ENCODE data around the gene CTNNA1. TPM values are rescaled to one million over a fixed set of nuclear protein-coding genes. Genes with fewer than 3 reads are reported as not detected.
"Not testable (repeated sequence)": the region's sequence is repeated elsewhere in the genome, so short reads cannot be mapped to it uniquely, and the experiment has no call there.

CTNNA1 gene, protein sequence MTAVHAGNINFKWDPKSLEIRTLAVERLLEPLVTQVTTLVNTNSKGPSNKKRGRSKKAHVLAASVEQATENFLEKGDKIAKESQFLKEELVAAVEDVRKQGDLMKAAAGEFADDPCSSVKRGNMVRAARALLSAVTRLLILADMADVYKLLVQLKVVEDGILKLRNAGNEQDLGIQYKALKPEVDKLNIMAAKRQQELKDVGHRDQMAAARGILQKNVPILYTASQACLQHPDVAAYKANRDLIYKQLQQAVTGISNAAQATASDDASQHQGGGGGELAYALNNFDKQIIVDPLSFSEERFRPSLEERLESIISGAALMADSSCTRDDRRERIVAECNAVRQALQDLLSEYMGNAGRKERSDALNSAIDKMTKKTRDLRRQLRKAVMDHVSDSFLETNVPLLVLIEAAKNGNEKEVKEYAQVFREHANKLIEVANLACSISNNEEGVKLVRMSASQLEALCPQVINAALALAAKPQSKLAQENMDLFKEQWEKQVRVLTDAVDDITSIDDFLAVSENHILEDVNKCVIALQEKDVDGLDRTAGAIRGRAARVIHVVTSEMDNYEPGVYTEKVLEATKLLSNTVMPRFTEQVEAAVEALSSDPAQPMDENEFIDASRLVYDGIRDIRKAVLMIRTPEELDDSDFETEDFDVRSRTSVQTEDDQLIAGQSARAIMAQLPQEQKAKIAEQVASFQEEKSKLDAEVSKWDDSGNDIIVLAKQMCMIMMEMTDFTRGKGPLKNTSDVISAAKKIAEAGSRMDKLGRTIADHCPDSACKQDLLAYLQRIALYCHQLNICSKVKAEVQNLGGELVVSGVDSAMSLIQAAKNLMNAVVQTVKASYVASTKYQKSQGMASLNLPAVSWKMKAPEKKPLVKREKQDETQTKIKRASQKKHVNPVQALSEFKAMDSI
- total RNA-seq (2014; rRNA removed; shearing (Covaris generic)), result 311 and 315 TPM in 2 replicates
- polyA plus RNA-seq (2015; cell fraction: cytosol; rRNA removed), result 324 and 426 TPM in 2 replicates
- 230 and 267 TPM in 2 replicates for polyA plus RNA-seq (2015; cell fraction: nucleus; rRNA removed)

DNA sequence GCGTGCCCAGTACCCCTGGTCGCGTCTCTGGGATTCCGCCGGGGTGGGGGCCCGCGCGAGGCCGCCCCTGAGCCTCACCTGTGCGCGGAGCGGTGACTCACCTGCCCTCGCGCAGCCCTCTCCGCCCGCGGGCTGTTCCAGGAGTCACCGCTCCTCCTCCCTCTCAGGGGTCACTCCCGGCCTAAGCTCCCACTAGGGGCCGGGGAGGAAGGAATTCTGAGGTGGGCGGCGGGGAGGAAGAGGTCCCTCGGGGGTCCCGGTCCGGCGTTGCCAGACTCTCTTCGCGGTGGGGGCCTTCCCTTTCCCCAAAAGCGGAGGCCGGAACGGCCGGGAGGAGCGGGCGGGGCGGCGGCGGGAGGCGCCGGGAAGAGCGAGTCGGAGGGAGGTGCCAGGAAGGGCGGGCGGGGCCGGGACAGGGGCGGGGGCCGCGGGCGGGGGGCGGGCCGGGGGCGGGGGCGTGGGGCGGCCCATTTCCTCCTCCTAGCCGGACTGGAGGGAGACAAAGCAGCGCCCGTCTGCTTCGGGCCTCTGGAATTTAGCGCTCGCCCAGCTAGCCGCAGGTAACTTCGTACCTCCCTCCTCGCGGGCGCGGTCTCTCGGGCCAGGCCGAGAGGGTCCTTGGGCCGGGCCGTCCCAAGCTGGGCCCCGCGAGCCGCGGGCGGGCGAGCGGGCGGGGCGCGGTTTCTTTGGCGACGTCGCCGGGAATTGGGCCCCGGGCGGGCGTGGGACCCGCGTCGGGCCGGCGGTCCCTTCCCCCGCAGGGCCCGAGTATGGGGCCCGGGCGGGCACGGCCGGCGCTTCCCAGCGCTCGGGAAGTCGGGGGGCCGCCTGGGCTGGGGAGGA is at the start of gene CTNNA1:
Gene CTNNA1, plus strand, starts transcription at position 475 of the 843 bp plus-strand sequence. CDS start 28,500 bp downstream, outside the sequence.
- DNase-seq (ENCODE audit: low read depth, low spot score), result peak; percentile 70
- in situ Hi-C loops (cut with HindIII; ENCODE audit: low pct_unique_long_range_greater_than_20kb, low sequenced_read_pairs), result no loop called here

DNA sequence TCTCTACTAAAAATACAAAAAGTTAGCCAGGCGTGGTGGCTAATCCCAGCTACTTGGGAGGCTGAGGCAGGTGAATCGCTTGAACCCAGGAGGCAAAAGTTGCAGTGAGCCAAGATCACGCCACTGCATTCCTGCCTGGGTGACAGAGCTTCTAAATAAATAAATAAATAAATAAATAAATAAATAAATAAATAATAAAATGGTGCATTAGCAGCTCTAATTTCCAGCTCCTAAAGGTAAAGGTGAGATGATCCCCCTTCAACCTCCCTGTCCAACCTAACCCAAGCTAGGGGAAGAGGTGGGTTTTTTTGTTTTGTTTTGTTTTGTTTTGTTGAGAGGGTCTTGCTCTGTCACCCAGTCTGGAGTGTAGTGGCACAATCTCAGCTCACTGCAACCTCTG is 49.4 kb upstream of the CTNNA1 start:
- DNase-seq (ENCODE audit: low read depth, low spot score); in situ Hi-C loops (cut with HindIII; ENCODE audit: low pct_unique_long_range_greater_than_20kb, low sequenced_read_pairs): not testable (repeated sequence)

DNA sequence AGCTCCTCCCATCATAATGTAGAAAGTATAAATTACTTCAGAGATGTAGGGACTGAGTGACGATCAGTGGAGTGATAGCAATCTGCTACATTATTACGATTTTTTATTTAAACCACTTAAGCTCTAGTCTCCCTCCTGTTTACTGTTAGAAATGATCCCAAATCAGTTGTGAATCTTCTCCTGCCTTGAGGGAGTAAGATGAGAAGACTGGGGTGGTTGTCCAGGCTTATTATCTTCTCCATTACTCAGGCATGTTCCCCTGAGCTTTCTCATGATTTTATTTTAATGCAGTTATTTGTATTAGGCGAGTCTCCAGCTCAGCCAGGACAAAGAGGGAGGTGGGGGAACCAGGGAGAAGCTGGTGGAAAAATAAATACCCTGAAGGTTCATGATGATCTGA is 48.2 kb upstream of the CTNNA1 start:
- in situ Hi-C loops (cut with HindIII; ENCODE audit: low pct_unique_long_range_greater_than_20kb, low sequenced_read_pairs), result no loop called here
- no peak for DNase-seq (ENCODE audit: low read depth, low spot score)

DNA sequence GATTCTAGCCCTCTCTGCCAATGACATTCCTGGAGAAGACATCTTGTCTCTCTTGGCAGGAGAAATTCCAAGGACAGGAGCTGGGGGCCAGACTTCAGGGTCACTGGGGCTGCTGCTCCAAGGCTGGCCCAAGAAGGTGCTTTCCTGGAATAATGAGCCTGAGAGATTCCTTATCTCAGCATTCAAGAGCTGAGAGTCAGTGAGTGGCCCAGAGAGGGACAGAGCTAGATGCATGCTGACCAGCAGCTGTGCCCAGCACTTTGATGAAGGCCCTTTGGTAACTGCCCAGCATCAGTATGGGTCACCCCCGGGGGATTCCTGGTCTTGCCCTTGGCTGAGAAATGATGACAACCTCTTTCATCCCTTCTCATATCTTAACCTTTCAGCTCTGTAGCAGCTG is 47.7 kb upstream of the CTNNA1 start:
- no peak for DNase-seq (ENCODE audit: low read depth, low spot score)
- in situ Hi-C loops (cut with HindIII; ENCODE audit: low pct_unique_long_range_greater_than_20kb, low sequenced_read_pairs), result no loop called here

DNA sequence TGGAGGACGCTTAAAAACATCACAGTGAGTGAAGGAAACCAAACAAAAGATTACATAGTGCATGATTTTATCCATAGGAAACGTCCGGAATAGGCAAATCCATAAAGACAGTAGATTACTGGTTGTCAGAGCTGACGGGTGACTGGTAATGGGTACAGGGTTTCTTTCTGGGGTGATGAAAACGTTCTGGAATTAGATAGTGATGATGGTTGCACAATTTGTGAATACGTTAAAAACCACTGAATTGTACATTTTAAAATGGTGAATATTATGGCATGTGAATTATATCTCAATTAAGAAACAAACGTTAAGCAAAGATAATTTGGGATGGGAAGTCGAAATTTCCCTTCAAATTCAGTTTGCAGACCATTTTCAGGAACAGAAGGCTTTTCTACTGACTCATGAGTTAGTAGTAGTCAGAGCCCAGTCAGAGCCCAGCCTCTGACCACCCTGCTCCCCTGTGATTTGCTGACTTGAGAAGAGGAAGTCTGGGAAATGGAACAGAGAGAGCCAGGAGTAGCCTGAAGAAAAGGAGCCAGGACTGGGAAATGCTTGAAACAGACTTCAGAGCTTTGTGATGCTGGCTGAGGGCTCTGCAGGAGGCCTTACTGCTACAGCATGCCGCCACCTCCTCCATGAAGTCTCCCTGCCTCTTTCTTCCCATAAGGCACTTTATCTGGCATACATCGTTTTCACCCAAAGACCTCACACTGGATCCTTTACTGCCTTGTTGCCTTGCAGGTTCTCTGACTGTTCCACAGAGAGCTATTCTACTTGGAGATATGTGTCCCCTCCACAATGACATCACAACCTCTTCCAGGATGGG is 46.4 kb upstream of the CTNNA1 start:
- peak; percentile 24 for DNase-seq (ENCODE audit: low read depth, low spot score)
- in situ Hi-C loops (cut with HindIII; ENCODE audit: low pct_unique_long_range_greater_than_20kb, low sequenced_read_pairs), result no loop called here

DNA sequence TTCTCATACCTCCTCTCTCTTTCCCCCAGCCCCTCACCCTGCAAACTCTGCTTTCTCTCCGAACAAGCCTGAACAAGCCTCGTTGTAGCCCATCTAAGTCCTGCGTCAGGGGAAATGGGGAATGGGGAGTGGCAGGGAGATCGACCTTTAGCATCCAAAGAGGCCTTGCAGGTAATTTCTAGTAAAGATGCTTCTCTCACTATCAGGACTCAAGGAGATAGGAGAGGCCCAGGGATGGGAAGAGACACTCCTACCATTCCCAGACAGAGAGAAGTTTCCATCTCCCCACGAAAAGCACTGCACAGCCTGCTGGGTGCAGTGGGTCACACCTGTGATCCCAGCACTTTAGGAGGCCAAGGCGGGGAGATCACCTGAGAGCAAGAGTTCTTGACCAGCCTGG is 44.4 kb upstream of the CTNNA1 start:
- DNase-seq (ENCODE audit: low read depth, low spot score), result no peak
- in situ Hi-C loops (cut with HindIII; ENCODE audit: low pct_unique_long_range_greater_than_20kb, low sequenced_read_pairs), result no loop called here

DNA sequence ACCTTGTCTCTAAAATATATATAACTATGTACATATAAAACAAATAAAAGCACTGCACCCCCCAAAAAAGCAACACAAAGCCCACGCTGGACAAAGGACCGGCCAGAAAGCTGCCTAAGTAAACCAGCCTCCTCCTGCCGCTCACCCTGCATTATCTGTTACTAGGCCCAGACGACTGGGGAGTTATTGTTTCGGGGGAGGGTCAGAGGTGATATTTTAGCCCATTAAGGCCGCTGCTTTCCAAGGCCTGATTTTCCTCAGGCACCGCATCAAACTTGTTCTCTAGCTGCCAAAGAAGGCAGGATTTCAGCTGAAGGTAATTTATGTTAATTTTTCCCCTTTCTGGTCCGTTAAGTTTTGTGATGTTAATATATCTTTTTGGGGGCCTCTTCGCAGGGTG is 44.0 kb upstream of the CTNNA1 start:
- in situ Hi-C loops (cut with HindIII; ENCODE audit: low pct_unique_long_range_greater_than_20kb, low sequenced_read_pairs), result no loop called here

DNA sequence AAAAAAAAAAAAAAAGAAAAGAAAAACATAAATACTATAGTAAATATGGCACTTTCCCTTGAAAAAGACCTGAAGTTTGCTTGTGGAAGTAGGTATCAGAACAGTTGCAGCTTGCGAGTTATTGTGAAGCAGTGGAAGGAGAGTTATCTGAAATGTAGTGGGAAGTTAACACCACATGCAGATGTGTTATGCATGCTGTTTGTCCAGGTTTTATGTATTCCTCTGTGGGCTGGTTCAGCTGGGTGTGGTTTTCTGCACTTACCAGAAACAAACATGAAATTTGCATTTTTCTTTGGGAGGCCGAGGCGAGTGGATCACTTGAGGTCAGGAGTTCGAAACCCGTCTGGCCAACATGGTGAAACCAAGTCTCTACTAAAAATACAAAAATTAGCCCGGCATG is 42.1 kb upstream of the CTNNA1 start:
- in situ Hi-C loops (cut with HindIII; ENCODE audit: low pct_unique_long_range_greater_than_20kb, low sequenced_read_pairs), result no loop called here
- no peak for DNase-seq (ENCODE audit: low read depth, low spot score)

More for the DNA sequence above, 44.0 kb upstream of the CTNNA1 start:
- DNase-seq (ENCODE audit: low read depth, low spot score), result no peak

DNA sequence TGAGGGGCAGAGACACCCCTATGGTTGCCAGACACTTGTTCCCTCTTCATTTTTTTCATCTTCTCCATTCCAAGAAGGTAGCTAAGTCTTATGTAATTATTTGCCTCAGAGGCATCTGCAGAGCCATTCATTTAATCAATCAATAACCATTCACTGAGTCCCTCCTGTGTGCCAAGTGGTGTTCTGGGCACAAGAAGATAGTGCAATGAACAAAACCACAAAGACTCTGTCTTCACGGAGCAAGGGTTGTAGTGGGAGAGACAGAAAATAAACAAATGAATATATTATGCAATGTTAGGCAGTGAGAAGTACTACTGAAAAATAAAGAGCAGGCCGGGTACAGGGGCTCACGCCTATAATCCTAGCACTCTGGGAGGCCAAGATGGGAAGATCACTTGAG is 41.4 kb upstream of the CTNNA1 start:
- DNase-seq (ENCODE audit: low read depth, low spot score), result no peak
- in situ Hi-C loops (cut with HindIII; ENCODE audit: low pct_unique_long_range_greater_than_20kb, low sequenced_read_pairs), result no loop called here

DNA sequence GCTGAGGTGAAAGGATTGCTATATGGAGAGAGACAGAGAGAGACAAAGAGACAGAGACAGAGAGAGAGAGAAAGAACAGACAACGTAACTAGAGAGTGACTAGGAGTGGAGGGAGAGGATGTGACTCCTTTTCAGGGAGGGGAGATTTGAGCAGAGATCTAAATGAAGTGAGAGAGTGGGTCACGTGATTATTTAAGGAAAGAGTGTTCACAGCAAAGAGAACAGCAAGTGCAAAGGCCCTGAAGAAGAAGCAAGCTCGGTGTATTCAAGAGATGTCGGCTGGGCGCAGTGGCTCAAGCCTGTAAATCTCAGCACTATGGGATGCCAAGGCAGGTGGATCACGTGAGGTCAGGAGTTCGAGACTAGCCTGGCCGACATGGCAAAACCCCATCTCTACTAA is 40.9 kb upstream of the CTNNA1 start:
- no peak for DNase-seq (ENCODE audit: low read depth, low spot score)

DNA sequence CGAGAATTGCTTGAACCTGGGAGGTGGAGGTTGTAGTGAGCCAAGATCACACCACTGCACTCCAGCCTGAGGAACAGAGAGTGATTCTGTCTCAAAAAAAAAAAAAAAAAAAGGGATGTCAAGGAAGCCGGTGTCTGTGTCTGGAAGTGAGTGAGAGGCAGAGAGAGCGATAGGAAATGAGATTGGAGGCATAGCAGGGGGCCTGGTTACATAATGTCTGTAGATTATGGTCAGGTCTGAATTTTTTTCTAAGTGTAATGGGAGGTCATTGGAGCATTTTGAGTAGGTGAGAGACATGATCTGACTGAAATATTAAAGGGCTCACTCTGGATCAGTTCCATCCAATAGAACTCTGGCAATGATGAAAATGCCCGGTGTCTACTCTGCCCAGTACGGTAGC is 40.4 kb upstream of the CTNNA1 start:
- DNase-seq (ENCODE audit: low read depth, low spot score), result no peak
- in situ Hi-C loops (cut with HindIII; ENCODE audit: low pct_unique_long_range_greater_than_20kb, low sequenced_read_pairs), result no loop called here

More for the DNA sequence above, 40.9 kb upstream of the CTNNA1 start:
- in situ Hi-C loops (cut with HindIII; ENCODE audit: low pct_unique_long_range_greater_than_20kb, low sequenced_read_pairs), result no loop called here

DNA sequence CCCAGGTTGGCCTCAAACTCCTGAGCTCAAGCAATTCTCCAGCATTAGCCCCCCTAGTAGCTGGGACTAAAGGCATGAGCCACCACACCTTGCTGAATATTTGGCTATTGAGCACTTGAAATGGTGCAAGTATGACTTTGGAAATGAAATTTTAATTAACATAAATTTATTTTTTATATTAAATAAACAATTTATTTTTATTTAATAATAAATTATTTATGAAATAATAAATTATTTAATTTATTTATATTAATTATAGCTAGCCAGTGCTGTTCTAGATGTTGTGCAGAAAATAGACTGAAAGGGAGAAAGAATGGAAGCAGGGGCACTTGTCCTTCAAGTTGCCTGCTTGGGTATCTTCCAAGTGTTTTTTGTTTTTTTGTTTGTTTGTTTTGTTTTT is 40.0 kb upstream of the CTNNA1 start:
- no peak for DNase-seq (ENCODE audit: low read depth, low spot score)
- in situ Hi-C loops (cut with HindIII; ENCODE audit: low pct_unique_long_range_greater_than_20kb, low sequenced_read_pairs), result no loop called here

DNA sequence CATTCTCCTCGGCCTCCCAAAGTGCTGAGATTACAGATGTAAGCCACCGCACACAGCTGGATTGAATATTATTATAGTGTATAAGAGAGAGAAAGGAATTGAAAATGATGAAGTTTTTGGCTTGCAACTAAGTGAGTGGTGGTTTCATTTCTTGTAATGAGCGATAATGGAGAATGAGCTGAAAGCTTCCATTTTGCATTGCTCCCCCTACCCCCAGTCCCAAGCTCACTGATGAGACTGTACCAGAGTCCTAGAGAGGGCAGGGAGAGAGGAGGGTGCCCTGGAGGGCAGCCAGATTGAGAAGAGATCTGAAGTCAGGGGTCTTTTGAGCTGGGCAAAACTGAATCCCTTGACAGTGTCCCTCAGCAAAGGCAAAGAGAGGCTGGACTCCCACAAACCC is 38.5 kb upstream of the CTNNA1 start:
- no peak for DNase-seq (ENCODE audit: low read depth, low spot score)
- in situ Hi-C loops (cut with HindIII; ENCODE audit: low pct_unique_long_range_greater_than_20kb, low sequenced_read_pairs), result no loop called here

DNA sequence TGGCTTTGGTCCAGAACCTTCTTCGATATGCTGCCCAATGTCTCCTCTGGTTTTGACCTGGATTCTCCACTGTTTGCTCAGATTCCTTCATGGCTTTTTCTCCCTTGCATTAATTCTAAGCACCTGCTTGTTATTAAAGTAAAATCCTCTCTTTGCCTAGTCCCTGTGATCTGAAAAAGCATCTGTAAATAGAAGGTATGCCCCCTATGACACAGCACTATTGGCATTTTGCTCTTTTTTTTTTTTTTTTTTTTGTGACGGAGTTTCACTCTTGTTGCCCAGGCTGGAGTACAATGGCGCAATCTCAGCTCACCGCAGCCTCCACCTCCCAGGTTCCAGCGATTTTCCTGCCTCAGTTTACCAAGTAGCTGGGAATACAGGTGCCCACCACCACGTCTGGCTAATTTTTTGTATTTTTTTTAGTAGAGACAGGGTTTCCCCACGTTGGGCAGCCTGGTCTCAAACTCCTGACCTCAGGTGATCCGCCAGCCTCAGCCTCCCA is 37.2 kb upstream of the CTNNA1 start:
- in situ Hi-C loops (cut with HindIII; ENCODE audit: low pct_unique_long_range_greater_than_20kb, low sequenced_read_pairs); DNase-seq (ENCODE audit: low read depth, low spot score): not testable (repeated sequence)

DNA sequence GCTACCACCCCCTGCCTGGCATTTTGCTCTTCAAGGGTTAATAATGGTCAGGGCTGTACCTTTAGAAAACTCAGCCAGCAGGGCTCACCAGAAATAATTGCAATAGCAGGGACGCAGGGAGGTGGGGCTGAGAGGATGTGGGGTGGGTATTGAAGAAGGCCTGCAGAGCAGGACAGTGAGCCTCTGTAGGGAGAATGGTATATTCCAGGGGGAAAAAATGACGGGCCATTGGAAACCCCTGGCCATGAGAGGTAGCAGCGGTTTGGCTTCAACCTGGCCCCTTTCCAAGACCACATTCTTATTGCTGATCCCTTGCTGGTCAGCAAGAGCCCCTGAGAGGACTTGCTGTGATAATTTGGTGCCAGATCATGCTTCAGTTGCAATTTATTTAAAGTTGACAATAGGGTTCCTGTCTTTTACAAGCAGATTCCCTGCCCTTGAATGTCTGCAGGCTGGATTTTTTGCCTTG is 36.7 kb upstream of the CTNNA1 start:
- in situ Hi-C loops (cut with HindIII; ENCODE audit: low pct_unique_long_range_greater_than_20kb, low sequenced_read_pairs), result no loop called here
- peak; percentile 55 for DNase-seq (ENCODE audit: low read depth, low spot score)

DNA sequence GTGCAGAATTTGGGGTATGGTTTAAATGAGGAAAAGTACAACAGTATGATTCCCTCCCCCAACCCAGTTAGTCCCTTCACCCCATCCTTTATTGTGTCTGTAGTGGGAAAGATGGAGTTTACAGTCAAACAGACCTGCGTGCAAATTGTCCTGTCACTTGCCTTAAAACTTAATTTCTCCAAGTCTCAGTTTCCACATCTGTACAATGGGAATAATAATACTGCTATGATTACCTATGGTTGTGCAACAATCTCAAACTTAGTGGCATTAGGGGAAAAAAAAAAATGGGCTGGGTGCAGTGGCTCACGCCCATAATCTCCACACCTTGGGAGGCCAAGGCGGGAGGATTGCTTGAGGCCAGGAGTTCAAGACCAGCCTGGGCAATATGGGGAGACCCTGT is 35.8 kb upstream of the CTNNA1 start:
- in situ Hi-C loops (cut with HindIII; ENCODE audit: low pct_unique_long_range_greater_than_20kb, low sequenced_read_pairs), result no loop called here

More for the DNA sequence above, 35.8 kb upstream of the CTNNA1 start:
- DNase-seq (ENCODE audit: low read depth, low spot score), result no peak
